Hypothalamus (tissue), 51 donors: Measurements from ENCODE around the gene P3R3URF.

Source experiments
- DNase-seq, 51 donors: peaks; one replicate each; lab custom pipeline; 2025; lab: John Stamatoyannopoulos, UW

Gene P3R3URF

GRCh38 chr1:46134660-46135331 lies 41.5 kb downstream of the P3R3URF start:
- peak in 1 of 51 donors; percentile 3 for DNase-seq

- DNase-seq: no peak
Measured at GRCh38 chr1:46133781-46134350, 42.4 kb downstream of the P3R3URF start.

GRCh38 chr1:46133181-46133658 lies 43.1 kb downstream of the P3R3URF start:
- peak in 21 of 51 donors; percentile 37 to 94 (median 85) for DNase-seq

DNA sequence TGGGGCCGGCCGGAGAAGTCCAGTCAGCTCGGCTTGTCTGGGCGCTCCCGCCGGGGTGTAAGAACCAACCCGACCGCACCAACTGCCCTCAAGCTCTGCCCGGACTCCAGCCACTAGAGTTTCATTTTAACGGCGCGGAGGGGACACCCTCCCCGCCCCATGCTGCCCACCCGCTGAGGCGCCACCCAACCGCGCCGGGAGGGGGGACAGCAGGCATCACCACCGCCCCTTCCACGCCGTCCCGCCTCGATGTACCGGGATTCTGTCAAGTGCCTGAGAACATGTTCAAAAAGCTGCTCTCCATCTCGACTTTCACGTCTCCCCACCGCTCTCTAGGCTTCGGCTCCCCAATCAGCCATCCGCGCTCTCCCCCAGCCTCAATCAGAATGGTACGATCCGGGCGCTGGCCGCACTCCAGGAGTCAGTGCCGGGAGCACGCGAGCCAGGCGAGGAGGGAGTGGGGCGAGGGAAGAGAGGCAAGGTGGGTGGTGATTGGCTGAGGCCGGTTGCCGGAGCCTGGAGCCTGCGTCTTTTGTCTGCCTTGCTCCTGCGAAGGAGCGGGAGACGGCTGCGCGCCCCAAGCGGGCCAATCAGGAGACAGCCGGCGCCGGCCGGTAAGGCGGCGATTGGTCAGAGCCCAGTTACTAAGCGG lies 43.6 kb downstream of the P3R3URF start, which contains the start of gene PIK3R3:
Gene PIK3R3 (minus strand): TSS at position 101 of the 652 bp plus-strand sequence. CDS start 677 bp downstream, outside the sequence.
- peak; percentile 86 to 99 (median 97) for DNase-seq

DNA sequence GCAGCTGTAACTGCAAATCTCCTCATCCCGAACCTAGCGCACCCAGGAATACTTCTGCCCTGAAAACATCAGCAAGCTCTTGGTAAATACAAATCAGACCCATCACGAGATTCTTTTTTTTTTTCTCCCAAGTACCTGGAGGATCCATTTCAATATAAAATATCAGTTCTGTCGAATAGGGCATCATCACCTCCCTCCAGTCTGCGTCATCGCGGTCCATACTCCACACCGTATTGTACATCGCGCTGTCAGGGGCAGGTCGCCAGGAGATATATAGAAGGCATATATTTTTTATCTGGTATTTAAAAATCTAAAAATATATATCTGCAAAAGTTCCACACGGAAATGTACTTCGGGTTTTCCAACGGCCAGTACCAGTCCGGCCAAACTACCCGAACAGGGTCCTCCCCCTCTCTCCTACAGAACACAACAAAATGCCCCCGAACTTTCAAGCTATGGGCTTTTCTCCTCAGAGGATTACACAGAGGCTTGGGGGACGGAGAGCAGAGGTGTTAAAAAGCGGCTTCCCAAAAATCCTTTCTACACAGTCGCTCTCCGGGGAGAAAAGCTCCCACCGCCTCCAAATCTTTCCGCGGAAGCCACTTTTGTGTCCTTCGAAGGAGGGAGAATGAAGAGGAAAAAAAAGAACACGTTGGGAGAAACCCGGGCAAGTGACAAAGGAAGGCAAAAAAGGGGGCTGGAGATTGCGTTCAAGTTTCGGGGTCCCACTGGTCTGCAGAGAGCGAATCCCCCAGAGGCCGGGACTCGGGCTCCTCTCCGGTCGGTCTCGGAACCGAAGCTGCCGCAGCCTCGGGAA lies 44.4 kb downstream of the P3R3URF start:
- DNase-seq: peak in 20 of 51 donors; percentile 2 to 76 (median 22)

GRCh38 chr1:46131093-46131492 lies 45.2 kb downstream of the P3R3URF start:
- no peak for DNase-seq

- DNase-seq: no peak
Measured at GRCh38 chr1:46130606-46131005, 45.7 kb downstream of the P3R3URF start.

DNA sequence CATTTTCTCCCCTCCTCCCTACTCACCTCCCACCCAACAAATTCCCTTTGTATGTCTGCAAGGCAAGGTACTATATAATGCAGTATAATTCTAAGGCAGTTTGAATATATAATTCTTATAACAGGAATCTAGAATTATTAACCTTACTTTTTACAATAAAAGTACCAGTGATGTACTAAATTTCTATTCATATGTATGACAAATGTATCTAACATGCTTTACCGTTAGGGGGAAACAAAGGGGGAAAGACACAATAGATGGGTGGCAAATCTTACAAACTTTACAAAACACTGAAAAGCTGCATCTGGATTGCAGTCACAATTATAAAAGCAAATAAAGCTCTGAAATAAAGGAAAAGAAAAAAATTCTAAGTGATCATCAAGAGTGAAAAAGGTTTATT lies 46.2 kb downstream of the P3R3URF start:
- DNase-seq: no peak

GRCh38 chr1:46128344-46128743 lies 47.9 kb downstream of the P3R3URF start:
- DNase-seq: no peak
